RWPE2 (cell line): Measurements from ENCODE around the gene DAO.

Experiments
- ATAC-seq: fragments of 200-7000 bp; cut with Tn5 transposase; 3 replicates; pipeline ENCODE4 v1.9.1; 2021; ENCODE audit warnings: low read depth
- DNase-seq: peaks from one replicate; pipeline ENCODE4 v3.0.0-alpha.2; 2020; ENCODE audit warnings: low spot score
- H3K27ac ChIP-seq: fragments of 450-650 bp; 2 replicates; pipeline ENCODE4 v1.5.1; 2017; ENCODE audit warnings: mild to moderate bottlenecking; ENCODE audit not compliant: poor library complexity, severe bottlenecking
- H3K27me3 ChIP-seq: fragments of 250-450 bp; sonication (Bioruptor Pico); 2 replicates; pipeline ENCODE4 v1.5.1; 2021; ENCODE audit warnings: mild to moderate bottlenecking, moderate library complexity; ENCODE audit not compliant: insufficient read depth, poor library complexity, severe bottlenecking
- H3K36me3 ChIP-seq: fragments of 250-450 bp; sonication (Bioruptor Pico); 2 replicates; pipeline ENCODE4 v1.5.1; 2020; ENCODE audit warnings: low read depth, mild to moderate bottlenecking, moderate library complexity
- H3K4me1 ChIP-seq: fragments of 250-450 bp; sonication (Bioruptor Pico); 2 replicates; pipeline ENCODE4 v1.5.1; 2021; ENCODE audit warnings: mild to moderate bottlenecking, moderate library complexity; ENCODE audit not compliant: insufficient read depth, poor library complexity, severe bottlenecking
- H3K4me3 ChIP-seq: fragments of 250-450 bp; sonication (Bioruptor Pico); 2 replicates; pipeline ENCODE4 v1.5.1; 2021; ENCODE audit warnings: mild to moderate bottlenecking, moderate library complexity; ENCODE audit not compliant: severe bottlenecking
- H3K9me3 ChIP-seq: fragments of 250-450 bp; sonication (Bioruptor Pico); 2 replicates; pipeline ENCODE4 v1.5.1; 2021; ENCODE audit warnings: mild to moderate bottlenecking, moderate library complexity; ENCODE audit not compliant: severe bottlenecking
- CTCF ChIP-seq: fragments of 450-650 bp; IDR thresholded peaks from one replicate; pipeline ENCODE4 v1.5.1; 2017; ENCODE audit warnings: mild to moderate bottlenecking, moderate library complexity; ENCODE audit not compliant: poor library complexity, severe bottlenecking

DAO gene

GRCh38 chr12:108853981-108854446 is 25.9 kb upstream of the DAO start:
- H3K27me3 ChIP-seq = no peaks in the 10 kb centered on the region
- peaks cover 56% of the 10 kb centered on the region for H3K36me3 ChIP-seq
- peak; percentile 23; the same call in 1 of the 3 replicates for ATAC-seq
- peaks cover 2% of the 10 kb centered on the region for H3K9me3 ChIP-seq
- no peak for DNase-seq
- no peak overlapping the region for H3K4me3 ChIP-seq
- peak; percentile 60 for TF ChIP-seq CTCF
- H3K27ac ChIP-seq = peak overlapping the region; percentile 94
- H3K4me1 ChIP-seq = peaks cover 36% of the 10 kb centered on the region

DNA sequence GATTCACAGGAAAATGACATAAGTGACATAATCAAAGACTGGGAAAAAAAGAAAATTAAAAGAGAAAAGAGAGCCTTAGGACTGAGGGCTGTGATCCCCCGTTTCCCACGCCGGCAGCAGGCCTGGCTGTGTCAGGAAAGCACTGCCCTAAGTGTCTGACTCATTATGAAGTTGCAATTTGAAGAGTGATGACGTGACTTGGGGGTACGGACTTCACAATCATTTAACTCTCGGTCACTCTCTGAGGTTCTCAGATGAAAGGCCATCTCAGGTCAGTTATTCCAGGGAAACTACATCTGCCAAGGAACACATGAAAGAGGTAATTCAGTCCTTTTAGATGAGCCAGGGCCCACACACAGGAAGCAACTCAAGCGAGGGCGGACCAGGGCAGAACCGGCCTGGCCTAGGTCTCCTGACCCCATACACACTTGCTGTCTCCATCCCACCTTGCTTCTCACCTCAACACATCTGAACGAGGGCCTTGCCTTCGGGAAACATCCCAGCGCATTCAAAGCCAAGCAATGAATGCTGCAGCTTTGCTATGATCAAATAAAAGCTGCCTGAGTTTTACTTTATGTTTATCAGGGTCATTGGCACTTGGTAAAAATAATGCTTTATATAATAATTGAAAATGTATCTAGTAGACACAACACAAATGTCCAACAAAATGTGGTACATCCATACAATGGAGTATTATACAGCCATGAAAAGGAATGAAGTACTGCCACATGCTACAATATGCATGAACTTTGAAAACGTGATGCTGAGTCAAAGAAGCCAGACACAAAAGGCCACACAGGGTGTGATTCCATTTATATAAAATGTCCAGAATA is 25.2 kb upstream of the DAO start:
- Histone ChIP-seq H3K36me3 (peaks cover 50% of the 10 kb centered on the region), H3K4me3 (peak overlapping the region; percentile 88), H3K9me3 (no peaks in the 10 kb centered on the region), H3K27ac (peak overlapping the region; percentile 94), H3K27me3 (no peaks in the 10 kb centered on the region), H3K4me1 (peaks cover 36% of the 10 kb centered on the region)
- ATAC-seq (peak; percentile 72), DNase-seq (no peak)
- no peak for TF ChIP-seq CTCF

GRCh38 chr12:108855284-108856169 is 24.4 kb upstream of the DAO start:
- H3K9me3 ChIP-seq = no peaks in the 10 kb centered on the region
- H3K27me3 ChIP-seq = no peaks in the 10 kb centered on the region
- ATAC-seq (peak; percentile 1; the same call in 2 of the 3 replicates), DNase-seq (no peak)
- H3K27ac ChIP-seq = peak overlapping the region; percentile 94
- H3K36me3 ChIP-seq = peaks cover 50% of the 10 kb centered on the region
- no peak for TF ChIP-seq CTCF
- peaks cover 36% of the 10 kb centered on the region for H3K4me1 ChIP-seq
- peak overlapping the region; percentile 88 for H3K4me3 ChIP-seq

DNA sequence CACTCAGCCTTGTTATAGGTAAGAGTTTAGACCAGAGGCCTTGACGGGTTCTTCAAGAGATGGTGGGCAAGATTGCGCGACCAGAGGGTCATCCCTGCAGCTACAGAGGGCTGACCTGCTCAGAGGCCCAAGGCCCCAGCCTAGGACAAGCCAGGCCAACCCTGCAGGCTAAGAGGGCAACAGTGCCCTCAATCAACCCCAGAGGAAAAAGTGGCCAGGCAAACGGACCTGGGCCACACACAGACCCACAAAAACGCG is 23.8 kb upstream of the DAO start:
- H3K4me1 ChIP-seq = peaks cover 35% of the 10 kb centered on the region
- ATAC-seq = no peak; the same call in 1 of the 3 replicates
- H3K27me3 ChIP-seq = no peaks in the 10 kb centered on the region
- DNase-seq = no peak
- peak overlapping the region; percentile 88 for H3K4me3 ChIP-seq
- H3K9me3 ChIP-seq = no peaks in the 10 kb centered on the region
- peaks cover 46% of the 10 kb centered on the region for H3K36me3 ChIP-seq
- TF ChIP-seq CTCF = no peak
- peak overlapping the region; percentile 94 for H3K27ac ChIP-seq
